ENCODE results near the gene FBXL4.

The FBXL4 gene

GRCh38 chr6:98824162-98824901, 123.4 kb downstream of the FBXL4 start:
- DNase-seq, result no peak

GRCh38 chr6:98823428-98824161, 124.2 kb downstream of the FBXL4 start:
- no peak for DNase-seq

GRCh38 chr6:98821756-98822405, 125.9 kb downstream of the FBXL4 start:
- no peak for DNase-seq
